ENCODE data around the gene ALLC.
"Not testable (repeated sequence)": the region's sequence is repeated elsewhere in the genome, so short reads cannot be mapped to it uniquely, and the experiment has no call there.

- TF ChIP-seq CTCF (conservative IDR thresholded peaks at IDR 0.05 in 1 of 2, IDR thresholded peaks at IDR 0.05 in 1 of 2; ENCODE audit: extremely low read depth in 1 of 2, insufficient read depth in 1 of 2, low read depth in 1 of 2, low read length in 2 of 2); EZH2 (IDR thresholded peaks at IDR 0.05; ENCODE audit: borderline replicate concordance, low read length): not testable (repeated sequence)
Observed at GRCh38 chr2:3609279-3609673, 48.7 kb upstream of the ALLC start.
